Psoas muscle (tissue), 8 donors: ENCODE data around the gene NOP56. TPM values are rescaled to one million over a fixed set of nuclear protein-coding genes. Genes with fewer than 3 reads are reported as not detected.
A peak's percentile ranks its signal among the peaks of the same experiment; 100 is the strongest.

Experiments
- ATAC-seq, 4 donors: fragments of 200-7000 bp; cut with Tn5 transposase; one replicate each; pipeline ENCODE4 v1.9.1; 2020; ENCODE audit warnings: moderate library complexity in 3 of 4, mild to moderate bottlenecking in 2 of 4
- DNase-seq, 2 donors: peaks; one replicate each; pipeline ENCODE4 v3.0.0-alpha.2; 2020
- H3K27ac ChIP-seq: fragments of 200-600 bp; one replicate; pipeline ENCODE4 v1.8.0; 2022
- H3K27me3 ChIP-seq, 3 donors: fragments of 200-600 bp in 1 of 3; one replicate each; pipeline versions ENCODE4 v1.6.1 to v1.8.0; 2013 to 2022; ENCODE audit warnings: low read length in 2 of 3, mild to moderate bottlenecking in 2 of 3, moderate library complexity in 1 of 3; ENCODE audit not compliant: insufficient read depth in 3 of 3
- H3K36me3 ChIP-seq, 2 donors: fragments of 200-600 bp in 1 of 2; one replicate each; pipeline versions ENCODE4 v1.6.1 to v1.8.0; 2013 to 2022; ENCODE audit warnings: low read depth in 1 of 2, mild to moderate bottlenecking in 1 of 2, moderate library complexity in 1 of 2; ENCODE audit not compliant: insufficient read depth in 1 of 2
- H3K4me1 ChIP-seq: fragments of 200-600 bp; one replicate; pipeline ENCODE4 v1.8.0; 2022
- H3K4me3 ChIP-seq: fragments of 200-600 bp; one replicate; pipeline ENCODE4 v1.8.0; 2022; ENCODE audit warnings: mild to moderate bottlenecking
- H3K9me3 ChIP-seq: fragments of 200-600 bp; one replicate; pipeline ENCODE4 v1.8.0; 2022
- WGBS, 3 donors: extraction: QIAGEN DNeasy Blood & Tissue Kit; methylation state at CpG; one replicate each; pipeline versions ENCODE4 v1.1.6 to v1.1.7; 2013; 5-methylcytosine and 5-hydroxymethylcytosine counted together
- intact Hi-C, 2 donors: fragments of 100-400 bp; cut with DNase I; formaldehyde crosslinking; loops; one replicate each; pipeline versions ENCODE4 v1.11.0 to v1.14.2; 2022
- polyA plus RNA-seq, 3 donors: library from polyadenylated mRNA; stranded (reverse); fragments of 200-250 nt; gene quantifications; one replicate each; pipeline ENCODE4 v1.2.3, GENCODE V29; 2013
- total RNA-seq, 4 donors: library from RNA; stranded (reverse); fragmentation: NEBNext Ultra II Directional in 2 of 4; extraction: Animal tissue kit (Norgen Biotek cat#: 25700) in 2 of 4; gene quantifications; one replicate each; pipeline versions ENCODE4 v1.2.1 to v1.2.4, GENCODE V29; 2021 to 2023
- TF ChIP-seq, protein P1 (sequence below): fragments of 200-600 bp; IDR thresholded peaks from one replicate; pipeline ENCODE4 v1.8.0; 2022; ENCODE audit warnings: antibody characterized with exemption
- donor health status: healthy with polysubstance abuse.
- donor health status: DM: no; HTN: no; CAD: no; lungs with moderate emphysema.
- donor health status: Bipolar disorder and iron deficiency.
- donor health status: healthy.
- donor health status: DM: yes; HTN: yes; CAD: no.
- donor health status: DM: no; HTN: no; CAD: no.
- donor health status: DM: no; HTN: no; CAD: no.
- donor health status: DM: yes; HTN: yes; CAD: no.

NOP56 gene
- total and polyA plus RNA-seq, 7 donors = 63.2 to 173 (median 91.6) TPM

DNA sequence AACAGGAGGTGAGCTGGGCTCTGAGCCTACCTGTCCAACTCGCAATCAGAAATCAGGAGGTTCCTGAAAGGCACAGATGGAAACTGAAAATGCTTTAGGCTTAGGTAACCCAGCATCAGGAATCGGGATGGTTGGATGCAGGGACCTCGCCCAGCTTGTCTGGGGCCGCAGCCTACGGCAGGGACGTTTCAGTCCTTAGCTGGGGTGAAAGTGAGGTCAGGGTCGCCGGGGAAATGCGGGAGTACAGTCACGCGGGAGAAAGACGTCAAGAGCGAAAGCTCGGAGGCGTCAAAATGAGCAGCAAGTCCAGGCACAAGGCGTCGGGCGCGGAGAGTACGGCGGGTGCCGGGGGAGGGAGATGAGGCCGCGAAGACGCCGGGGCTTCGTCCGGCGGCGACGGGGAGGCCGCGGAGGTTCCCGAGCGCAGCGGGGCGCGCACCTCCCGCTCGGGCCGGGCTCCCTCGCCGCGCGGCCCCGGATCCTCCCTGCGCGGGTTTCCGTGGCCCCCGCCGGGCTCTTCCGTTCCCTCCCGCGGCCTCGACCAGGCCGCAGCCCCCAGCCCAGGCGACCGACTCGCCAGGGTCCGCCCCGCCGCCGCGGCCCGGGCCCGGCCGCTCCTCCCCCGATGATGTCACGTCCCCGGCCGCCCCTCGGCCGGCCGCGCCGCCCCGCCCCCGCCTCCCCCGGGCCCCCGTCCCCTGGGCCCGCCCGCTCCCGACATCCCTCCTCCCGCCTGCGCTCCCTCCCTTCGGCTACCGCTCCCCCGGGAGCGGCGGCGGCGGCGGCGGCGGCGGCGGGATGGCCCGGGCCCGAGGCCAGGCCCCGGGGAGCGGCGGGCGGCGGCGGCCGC, 39.8 kb downstream of the NOP56 start, which contains the start of gene EBF4:
Gene EBF4, plus strand, starts transcription at position 745 of the 850 bp plus-strand sequence. CDS start 866 bp downstream, outside the sequence.
- WGBS, 3 donors = 3 to 8% (median 6%) methylated on average over 23 to 99 of the region's 106 CpGs
- Histone ChIP-seq H3K27ac (peak within 1 kb of the TSS; percentile 60), H3K36me3 (no peaks in the 10 kb centered on the region), H3K27me3 (peaks cover 0 to 70% (median 15%) of the 10 kb centered on the region in 3 donors), H3K4me3 (peak within 1 kb of the TSS; percentile 60), H3K9me3 (no peaks in the 10 kb centered on the region), H3K4me1 (no peaks in the 10 kb centered on the region)
- peak in 1 of 2 donors; percentile 57 for DNase-seq
- TF ChIP-seq, protein P1, sequence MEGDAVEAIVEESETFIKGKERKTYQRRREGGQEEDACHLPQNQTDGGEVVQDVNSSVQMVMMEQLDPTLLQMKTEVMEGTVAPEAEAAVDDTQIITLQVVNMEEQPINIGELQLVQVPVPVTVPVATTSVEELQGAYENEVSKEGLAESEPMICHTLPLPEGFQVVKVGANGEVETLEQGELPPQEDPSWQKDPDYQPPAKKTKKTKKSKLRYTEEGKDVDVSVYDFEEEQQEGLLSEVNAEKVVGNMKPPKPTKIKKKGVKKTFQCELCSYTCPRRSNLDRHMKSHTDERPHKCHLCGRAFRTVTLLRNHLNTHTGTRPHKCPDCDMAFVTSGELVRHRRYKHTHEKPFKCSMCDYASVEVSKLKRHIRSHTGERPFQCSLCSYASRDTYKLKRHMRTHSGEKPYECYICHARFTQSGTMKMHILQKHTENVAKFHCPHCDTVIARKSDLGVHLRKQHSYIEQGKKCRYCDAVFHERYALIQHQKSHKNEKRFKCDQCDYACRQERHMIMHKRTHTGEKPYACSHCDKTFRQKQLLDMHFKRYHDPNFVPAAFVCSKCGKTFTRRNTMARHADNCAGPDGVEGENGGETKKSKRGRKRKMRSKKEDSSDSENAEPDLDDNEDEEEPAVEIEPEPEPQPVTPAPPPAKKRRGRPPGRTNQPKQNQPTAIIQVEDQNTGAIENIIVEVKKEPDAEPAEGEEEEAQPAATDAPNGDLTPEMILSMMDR = no peak
- intact Hi-C loops = loop anchor here in 1 of 2 donors (5.0 to 10.0 kb wide), 2 partner anchors 50 to 163 kb away; no protein-coding TSS in a partner anchor
- ATAC-seq = peak in 3 of 4 donors; percentile 31 to 42 (median 38)

DNA sequence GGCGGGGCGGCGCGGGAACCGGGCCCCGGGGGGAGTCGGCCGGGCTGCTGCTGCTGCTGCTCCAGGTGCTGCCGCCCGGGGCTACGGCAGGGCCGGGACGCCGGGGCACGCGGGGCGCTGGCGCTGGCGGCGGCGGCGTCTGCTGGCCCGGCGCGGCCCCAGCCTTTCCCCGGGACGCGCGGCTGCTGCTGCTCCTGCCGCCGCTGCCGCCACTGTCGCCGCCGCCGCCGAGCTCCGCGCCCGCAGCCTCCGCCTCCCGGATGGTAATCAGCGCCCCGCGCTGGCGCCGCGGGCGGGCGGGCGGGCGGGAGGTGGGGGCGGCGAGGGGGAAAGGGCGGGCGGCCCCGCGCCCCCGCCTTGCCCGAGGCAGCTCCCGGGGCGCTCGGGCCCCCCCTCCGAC, 40.5 kb downstream of the NOP56 start:
- intact Hi-C loops = loop anchor here in 1 of 2 donors (5.0 to 10.0 kb wide), 2 partner anchors 49 to 162 kb away; no protein-coding TSS in a partner anchor
- TF ChIP-seq, protein P1 = no peak
- DNase-seq (no peak), ATAC-seq (no peak)
- WGBS, 3 donors = 0 to 2% methylated on average over 5 to 62 of the region's 64 CpGs; no CpG with 5 or more reads in 1 of the 3 donors
- Histone ChIP-seq H3K4me1 (no peaks in the 10 kb centered on the region), H3K27me3 (peaks cover 0 to 67% (median 18%) of the 10 kb centered on the region in 3 donors), H3K4me3 (peak overlapping the region; percentile 52), H3K36me3 (no peaks in the 10 kb centered on the region), H3K9me3 (no peaks in the 10 kb centered on the region), H3K27ac (no peak overlapping the region)

DNA sequence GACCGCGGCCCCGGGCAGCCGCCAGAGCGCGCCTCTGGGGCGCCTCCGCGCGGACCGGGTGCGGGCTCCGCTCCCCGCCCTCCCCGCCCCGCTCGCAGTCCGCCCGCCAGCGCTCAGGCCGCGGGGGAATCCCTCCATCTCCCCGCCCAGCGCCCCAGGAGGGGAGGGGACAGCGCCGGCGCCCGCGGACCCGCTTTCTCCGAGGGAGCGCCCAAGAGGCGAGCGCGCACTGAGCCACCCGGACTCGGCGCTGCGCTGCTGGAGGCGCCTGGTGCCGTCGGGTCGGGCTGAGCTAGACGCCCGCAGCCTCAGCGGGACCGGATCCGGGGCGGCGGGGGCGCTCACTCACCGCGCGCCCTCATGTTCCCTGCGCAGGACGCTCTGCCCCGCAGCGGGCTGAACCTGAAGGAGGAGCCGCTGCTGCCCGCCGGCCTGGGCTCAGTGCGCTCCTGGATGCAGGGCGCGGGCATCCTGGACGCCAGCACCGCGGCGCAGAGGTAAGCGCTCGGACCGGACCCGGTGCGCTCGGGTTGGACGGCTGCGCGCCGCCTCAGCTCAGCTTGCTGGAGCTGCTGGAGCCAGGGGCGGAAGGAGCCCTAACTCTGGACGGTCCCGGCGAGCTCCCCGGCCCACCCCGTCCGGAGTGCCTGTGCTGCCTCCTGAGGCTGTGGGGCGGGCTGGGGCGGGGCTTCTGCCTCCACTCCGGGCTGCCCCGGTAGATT, 41.0 kb downstream of the NOP56 start:
- no peak overlapping the region for H3K27ac ChIP-seq
- no peaks in the 10 kb centered on the region for H3K36me3 ChIP-seq
- TF ChIP-seq, protein P1 = no peak
- intact Hi-C loops = loop anchor here in 1 of 2 donors (5.0 to 10.0 kb wide), 2 partner anchors 49 to 161 kb away; no protein-coding TSS in a partner anchor
- DNase-seq (peak in 1 of 2 donors; percentile 37), ATAC-seq (peak in 3 of 4 donors; percentile 8 to 29 (median 19))
- no peaks in the 10 kb centered on the region for H3K4me1 ChIP-seq
- peaks cover 0 to 67% (median 18%) of the 10 kb centered on the region in 3 donors for H3K27me3 ChIP-seq
- H3K9me3 ChIP-seq = no peaks in the 10 kb centered on the region
- WGBS, 3 donors = 1 to 2% (median 2%) methylated on average over 43 to 87 of the region's 89 CpGs
- peak overlapping the region; percentile 52 for H3K4me3 ChIP-seq

DNA sequence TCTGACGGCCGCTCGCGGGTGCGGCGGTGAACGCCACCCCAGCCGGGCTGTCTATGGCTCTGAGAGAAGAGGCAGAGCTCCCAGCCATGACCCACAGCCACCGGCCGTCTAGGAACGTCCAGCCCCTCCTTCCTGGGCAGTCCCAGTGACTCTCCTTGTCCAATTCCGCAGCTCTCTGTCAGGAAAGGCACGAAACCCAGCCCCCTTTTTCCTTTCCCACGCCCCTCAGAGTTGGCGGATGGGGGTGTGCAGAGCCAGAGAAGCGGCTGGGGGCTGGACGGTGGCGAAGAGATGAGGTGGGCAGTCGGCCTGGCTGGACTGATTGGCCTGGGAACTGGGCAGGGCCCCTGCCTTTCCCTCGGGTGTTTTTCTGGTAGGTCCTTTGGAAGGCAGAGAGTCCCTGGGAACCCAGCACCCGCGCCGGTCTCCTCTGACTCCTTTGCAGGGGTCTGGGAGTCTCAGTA, 41.6 kb downstream of the NOP56 start:
- no peaks in the 10 kb centered on the region for H3K4me1 ChIP-seq
- H3K27ac ChIP-seq = no peak overlapping the region
- peak in 1 of 4 donors; percentile 11 for ATAC-seq
- DNase-seq = no peak
- no peaks in the 10 kb centered on the region for H3K36me3 ChIP-seq
- WGBS, 3 donors = 20 to 24% (median 21%) methylated on average over 21 to 23 of the region's 23 CpGs
- peak overlapping the region; percentile 52 for H3K4me3 ChIP-seq
- TF ChIP-seq, protein P1 = no peak
- peaks cover 0 to 64% (median 18%) of the 10 kb centered on the region in 3 donors for H3K27me3 ChIP-seq
- intact Hi-C loops = loop anchor here in 1 of 2 donors (5.0 to 10.0 kb wide), 2 partner anchors 48 to 161 kb away; no protein-coding TSS in a partner anchor
- H3K9me3 ChIP-seq = no peaks in the 10 kb centered on the region
